Tibial nerve (tissue), 4 donors: ENCODE results near the gene HMOX1. TPM values are rescaled to one million over a fixed set of nuclear protein-coding genes. Genes with fewer than 3 reads are reported as not detected.
A peak's percentile ranks its signal among the peaks of the same experiment; 100 is the strongest.

ENCODE experiments used
- DNase-seq, 2 donors: peaks; one replicate each; pipeline ENCODE4 v3.0.0-alpha.2; 2019; ENCODE audit warnings: low spot score in 2 of 2
- H3K27ac ChIP-seq, 4 donors: fragments of 200-600 bp; sonication (generic) in 3 of 4; one replicate each; pipeline ENCODE4 v1.5.1; 2017 to 2019; ENCODE audit warnings: mild to moderate bottlenecking in 1 of 4
- H3K27me3 ChIP-seq, 2 donors: fragments of 200-600 bp; sonication (generic) in 1 of 2; one replicate each; pipeline versions ENCODE4 v1.5.1 to v1.6.0; 2017 to 2019
- H3K36me3 ChIP-seq, 3 donors: fragments of 200-600 bp; sonication (generic); one replicate each; pipeline ENCODE4 v1.5.1; 2018 to 2019
- H3K4me1 ChIP-seq, 4 donors: fragments of 200-600 bp; sonication (generic) in 3 of 4; one replicate each; pipeline ENCODE4 v1.5.1; 2017 to 2019
- H3K4me3 ChIP-seq, 4 donors: fragments of 200-600 bp; sonication (generic) in 3 of 4; one replicate each; pipeline ENCODE4 v1.5.1; 2017 to 2019; ENCODE audit warnings: mild to moderate bottlenecking in 1 of 4, moderate library complexity in 1 of 4
- H3K9me3 ChIP-seq, 4 donors: fragments of 200-600 bp; sonication (generic) in 3 of 4; one replicate each; pipeline ENCODE4 v1.5.1; 2017 to 2019
- EP300 ChIP-seq, 2 donors: sonication (generic); formaldehyde crosslinking; IDR thresholded peaks; one replicate each; pipeline ENCODE4 v1.6.1; 2017; ENCODE audit warnings: antibody characterized with exemption in 2 of 2, mild to moderate bottlenecking in 1 of 2
- POLR2A ChIP-seq, 2 donors: fragments of 450-650 bp; IDR thresholded peaks; one replicate each; pipeline ENCODE4 v1.6.1; 2017; ENCODE audit warnings: antibody characterized with exemption in 2 of 2, mild to moderate bottlenecking in 2 of 2, moderate library complexity in 2 of 2
- WGBS, 2 donors: methylation state at CpG; one replicate each; pipeline ENCODE4 v1.1.5; 2018; 5-methylcytosine and 5-hydroxymethylcytosine counted together
- total RNA-seq, 4 donors: library from RNA; depleted of rRNA; stranded (reverse); fragments of >200 nt; gene quantifications; one replicate each; pipeline ENCODE4 v1.1.0, GENCODE V29; 2016
- TF ChIP-seq, protein P1 (sequence below), 5 experiments: fragments of 200-600 bp in 3 of 5; fragments of 450-650 bp in 2 of 5; sonication (generic) in 3 of 5; IDR thresholded peaks; one replicate each; pipeline ENCODE4 v1.5.1; 2016 to 2019; ENCODE audit warnings: antibody characterized with exemption in 5 of 5, mild to moderate bottlenecking in 3 of 5, moderate library complexity in 2 of 5

HMOX1 gene
- total RNA-seq, 4 donors from 2014 or later: 7.5 to 53.7 (median 19.0) TPM

DNA sequence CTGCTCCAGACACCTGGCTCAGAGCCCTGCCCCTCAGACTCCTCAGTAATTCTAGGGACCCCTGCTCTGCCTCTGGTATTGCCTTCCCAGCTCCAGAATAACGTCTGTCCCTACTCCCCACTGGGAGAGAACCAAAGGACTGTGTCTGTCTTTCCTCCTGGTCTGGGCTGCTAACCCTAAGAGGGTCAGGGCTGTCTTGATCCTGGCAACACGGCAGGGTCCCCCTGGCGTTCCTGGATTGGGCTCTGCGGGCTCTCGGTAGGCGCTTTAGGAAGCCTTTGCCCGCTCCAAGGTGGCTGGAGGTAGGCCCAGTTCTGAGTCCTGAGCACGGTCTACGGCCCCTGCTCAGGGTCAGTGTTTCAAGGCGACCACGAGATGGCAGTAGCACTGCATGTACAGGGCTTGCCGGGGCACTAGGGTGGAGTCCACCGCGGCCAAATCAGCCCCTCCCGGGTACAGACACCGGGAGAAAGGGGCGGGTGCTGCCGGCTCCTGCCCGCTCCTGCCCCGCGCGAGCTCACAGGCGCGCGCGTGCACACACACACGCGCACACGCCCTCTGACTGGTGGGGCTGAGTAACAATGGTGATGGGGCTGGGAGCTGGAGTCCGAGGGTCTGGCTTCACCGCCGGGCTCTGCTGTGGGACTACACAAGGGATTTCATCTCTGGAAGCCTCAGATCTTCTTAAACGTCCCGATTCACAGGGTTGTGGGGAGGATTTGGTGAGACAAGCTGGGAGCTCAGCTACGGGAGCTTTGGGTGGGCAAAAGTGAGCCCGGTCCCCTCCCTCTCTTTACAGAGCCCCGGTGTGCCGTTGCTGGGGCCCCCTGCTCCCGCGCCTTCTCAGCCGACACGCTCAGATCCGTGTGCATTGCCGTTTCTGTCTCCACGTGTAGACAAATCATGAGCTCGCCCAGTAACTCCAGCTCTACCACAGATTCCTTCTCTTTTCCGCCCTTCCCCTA lies 30.1 kb upstream of the HMOX1 start:
- WGBS, 2 donors: 0% methylated on average over 25 to 38 of the region's 47 CpGs
- no peaks in the 10 kb centered on the region for H3K27me3 ChIP-seq
- H3K4me1 ChIP-seq: peaks cover 0 to 29% (median 7%) of the 10 kb centered on the region in 4 donors

DNA sequence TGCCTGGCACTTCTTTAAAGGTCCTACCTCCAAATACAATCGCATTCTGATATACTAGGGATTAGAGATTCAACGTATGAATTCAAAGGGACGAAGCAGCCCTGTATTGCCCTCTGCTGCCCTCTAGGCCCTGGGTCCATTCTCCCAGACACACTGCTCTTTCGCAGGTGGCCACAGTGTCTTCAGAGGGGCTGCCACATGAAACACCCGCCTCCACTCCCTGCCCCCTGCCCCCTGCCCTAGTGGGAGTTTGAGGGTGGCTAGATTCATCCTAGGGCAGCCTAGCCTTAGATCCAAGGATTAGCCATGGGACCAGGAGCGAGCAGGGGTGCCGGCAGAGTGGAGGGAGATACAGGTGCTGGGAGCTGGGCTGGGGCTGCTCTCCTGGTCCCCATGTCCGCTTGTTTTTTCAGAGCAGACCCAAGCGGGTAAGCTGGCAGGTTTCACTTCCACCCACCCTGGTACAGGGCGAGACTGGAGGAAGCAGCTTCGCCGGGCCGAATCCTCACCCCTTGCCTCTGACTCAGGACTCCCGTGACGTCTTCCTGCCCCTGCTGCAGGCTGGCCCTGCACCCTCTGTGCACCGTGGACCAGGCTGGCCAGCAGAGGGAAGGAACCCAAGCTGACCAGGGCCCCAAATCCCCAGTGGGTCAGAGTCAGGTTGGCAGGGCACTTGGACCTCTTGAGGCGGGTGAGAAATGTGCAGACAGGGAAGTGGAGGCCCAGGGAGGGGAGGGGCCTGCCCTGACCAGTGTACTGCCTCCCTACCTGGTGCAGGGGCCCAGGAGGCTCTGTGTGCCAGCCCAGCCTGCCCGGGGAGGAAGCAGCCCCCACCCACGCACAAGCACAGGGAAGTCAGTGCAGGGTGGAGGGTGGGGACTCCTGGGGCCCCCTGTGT lies 28.4 kb upstream of the HMOX1 start:
- WGBS, 2 donors: 64 to 69% methylated on average over 18 of the region's 19 CpGs
- H3K36me3 ChIP-seq: peaks cover 0 to 16% (median 0%) of the 10 kb centered on the region in 3 donors
- peak overlapping the region in 3 of 4 donors; percentile 78 to 90 (median 79) for H3K27ac ChIP-seq
- H3K4me1 ChIP-seq: peaks cover 0 to 29% (median 7%) of the 10 kb centered on the region in 4 donors
- H3K9me3 ChIP-seq: no peaks in the 10 kb centered on the region
- no peaks in the 10 kb centered on the region for H3K27me3 ChIP-seq
- no peak overlapping the region for H3K4me3 ChIP-seq
- DNase-seq: peak; percentile 35 to 54
- TF ChIP-seq POLR2A (IDR thresholded peaks at IDR 0.05) (peak in 1 of 2 donors; percentile 33), EP300 (IDR thresholded peaks at IDR 0.05) (peak in 1 of 2 donors; percentile 67)
- TF ChIP-seq, protein P1, sequence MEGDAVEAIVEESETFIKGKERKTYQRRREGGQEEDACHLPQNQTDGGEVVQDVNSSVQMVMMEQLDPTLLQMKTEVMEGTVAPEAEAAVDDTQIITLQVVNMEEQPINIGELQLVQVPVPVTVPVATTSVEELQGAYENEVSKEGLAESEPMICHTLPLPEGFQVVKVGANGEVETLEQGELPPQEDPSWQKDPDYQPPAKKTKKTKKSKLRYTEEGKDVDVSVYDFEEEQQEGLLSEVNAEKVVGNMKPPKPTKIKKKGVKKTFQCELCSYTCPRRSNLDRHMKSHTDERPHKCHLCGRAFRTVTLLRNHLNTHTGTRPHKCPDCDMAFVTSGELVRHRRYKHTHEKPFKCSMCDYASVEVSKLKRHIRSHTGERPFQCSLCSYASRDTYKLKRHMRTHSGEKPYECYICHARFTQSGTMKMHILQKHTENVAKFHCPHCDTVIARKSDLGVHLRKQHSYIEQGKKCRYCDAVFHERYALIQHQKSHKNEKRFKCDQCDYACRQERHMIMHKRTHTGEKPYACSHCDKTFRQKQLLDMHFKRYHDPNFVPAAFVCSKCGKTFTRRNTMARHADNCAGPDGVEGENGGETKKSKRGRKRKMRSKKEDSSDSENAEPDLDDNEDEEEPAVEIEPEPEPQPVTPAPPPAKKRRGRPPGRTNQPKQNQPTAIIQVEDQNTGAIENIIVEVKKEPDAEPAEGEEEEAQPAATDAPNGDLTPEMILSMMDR (IDR thresholded peaks at IDR 0.05): peak; percentile 5 to 63 (median 11)

More for the DNA sequence above, 30.1 kb upstream of the HMOX1 start:
- Histone ChIP-seq H3K27ac (peak overlapping the region; percentile 48 to 90 (median 80)), H3K36me3 (peaks cover 0 to 32% (median 0%) of the 10 kb centered on the region in 3 donors), H3K9me3 (no peaks in the 10 kb centered on the region), H3K4me3 (peak overlapping the region; percentile 42 to 63 (median 58))
- TF ChIP-seq POLR2A (IDR thresholded peaks at IDR 0.05) (peak in 1 of 2 donors; percentile 33), EP300 (IDR thresholded peaks at IDR 0.05) (peak in 1 of 2 donors; percentile 74)
- TF ChIP-seq, protein P1 (IDR thresholded peaks at IDR 0.05): peak; percentile 78 to 99 (median 94)
- DNase-seq: peak; percentile 74 to 81

DNA sequence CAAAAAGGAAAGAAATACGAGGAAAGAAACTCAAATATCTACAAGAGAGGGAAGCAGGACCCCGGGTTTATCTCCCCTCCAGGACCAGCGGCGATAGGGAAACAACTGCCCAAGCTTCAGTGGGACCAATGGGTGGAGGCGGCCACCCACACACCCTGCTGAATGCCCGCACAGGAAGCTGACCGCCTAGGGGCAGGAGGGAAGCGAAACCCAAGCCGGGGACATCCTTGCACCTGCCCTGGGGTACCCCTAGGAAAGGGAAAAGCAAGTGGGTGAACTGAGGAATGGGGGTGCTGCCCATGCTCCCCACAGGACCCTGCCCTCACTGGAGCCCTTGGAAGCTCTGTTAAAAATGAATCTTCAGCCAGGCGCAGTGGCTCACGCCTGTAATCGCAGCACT lies 27.6 kb upstream of the HMOX1 start:
- no peak for DNase-seq
- Histone ChIP-seq H3K9me3 (no peaks in the 10 kb centered on the region), H3K27me3 (no peaks in the 10 kb centered on the region), H3K4me1 (peaks cover 0 to 29% (median 7%) of the 10 kb centered on the region in 4 donors), H3K36me3 (peaks cover 0 to 7% (median 0%) of the 10 kb centered on the region in 3 donors), H3K4me3 (no peak overlapping the region), H3K27ac (peak overlapping the region in 3 of 4 donors; percentile 26 to 78 (median 50))
- TF ChIP-seq, protein P1 (IDR thresholded peaks at IDR 0.05): no peak
- TF ChIP-seq POLR2A (IDR thresholded peaks at IDR 0.05): no peak
- no peak for TF ChIP-seq EP300 (IDR thresholded peaks at IDR 0.05)
- 48 to 53% methylated on average over 12 of the region's 12 CpGs for WGBS, 2 donors

DNA sequence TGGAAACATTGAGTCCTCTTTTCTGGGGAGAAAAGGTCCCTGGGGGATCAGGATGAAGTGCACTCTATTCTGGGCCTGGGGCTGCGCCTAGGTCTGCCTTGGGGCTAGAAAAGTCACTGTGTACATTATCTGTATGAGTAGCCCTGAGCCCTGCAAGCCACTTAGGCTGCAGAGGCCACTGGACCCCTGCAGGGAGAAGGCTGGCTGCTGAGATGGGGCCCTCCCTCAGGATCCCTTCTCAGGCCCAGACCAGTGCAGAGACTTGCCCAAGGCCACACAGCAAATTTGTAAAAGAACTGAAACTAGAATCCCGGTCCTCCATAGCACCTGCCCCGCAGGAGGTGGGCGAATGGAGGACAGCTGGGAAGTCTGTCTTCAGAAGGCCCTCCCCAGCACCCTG lies 26.8 kb upstream of the HMOX1 start:
- no peaks in the 10 kb centered on the region for H3K9me3 ChIP-seq
- 74 to 82% methylated on average over 4 of the region's 4 CpGs for WGBS, 2 donors
- TF ChIP-seq POLR2A (IDR thresholded peaks at IDR 0.05): no peak
- TF ChIP-seq EP300 (IDR thresholded peaks at IDR 0.05): no peak
- TF ChIP-seq, protein P1 (IDR thresholded peaks at IDR 0.05): no peak
- H3K27me3 ChIP-seq: no peaks in the 10 kb centered on the region
- H3K36me3 ChIP-seq: no peaks in the 10 kb centered on the region
- no peak for DNase-seq
- peak overlapping the region in 1 of 4 donors; percentile 26 for H3K27ac ChIP-seq
- peaks cover 0 to 29% (median 7%) of the 10 kb centered on the region in 4 donors for H3K4me1 ChIP-seq
- no peak overlapping the region for H3K4me3 ChIP-seq
